NCI-H2227 (cell line): Measurements from ENCODE around the gene SLC3A2.
A peak's percentile ranks its signal among the peaks of the same experiment; 100 is the strongest.
"Not testable (repeated sequence)": the region's sequence is repeated elsewhere in the genome, so short reads cannot be mapped to it uniquely, and the experiment has no call there.

Experiments
- DNase-seq: peaks from one replicate; lab custom pipeline; 2025; ENCODE audit not compliant: unreplicated experiment; lab: John Stamatoyannopoulos, UW

Gene SLC3A2

GRCh38 chr11:62926680-62927455, 46.2 kb downstream of the SLC3A2 start:
- DNase-seq, result no peak

DNA sequence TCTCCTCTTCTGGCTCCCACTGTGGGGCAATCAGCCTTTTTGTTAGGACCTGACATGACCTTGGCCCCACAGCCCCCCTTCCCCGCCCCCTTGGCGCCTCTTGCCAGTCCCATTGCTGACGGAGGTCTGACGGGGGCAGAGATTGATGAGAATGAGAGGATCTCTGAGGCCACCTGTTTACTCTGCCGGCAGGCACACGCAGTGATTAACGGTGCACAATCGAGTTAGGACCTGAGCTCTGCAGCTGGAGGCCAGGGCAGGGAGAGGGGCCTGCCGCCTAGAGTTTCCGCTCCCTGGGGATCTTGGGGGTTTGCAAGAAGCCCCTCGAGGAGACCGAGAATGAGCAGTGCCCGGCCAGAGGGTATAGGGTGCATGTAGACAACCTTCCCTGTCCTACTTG, 47.3 kb downstream of the SLC3A2 start:
- DNase-seq, result peak; percentile 60

DNA sequence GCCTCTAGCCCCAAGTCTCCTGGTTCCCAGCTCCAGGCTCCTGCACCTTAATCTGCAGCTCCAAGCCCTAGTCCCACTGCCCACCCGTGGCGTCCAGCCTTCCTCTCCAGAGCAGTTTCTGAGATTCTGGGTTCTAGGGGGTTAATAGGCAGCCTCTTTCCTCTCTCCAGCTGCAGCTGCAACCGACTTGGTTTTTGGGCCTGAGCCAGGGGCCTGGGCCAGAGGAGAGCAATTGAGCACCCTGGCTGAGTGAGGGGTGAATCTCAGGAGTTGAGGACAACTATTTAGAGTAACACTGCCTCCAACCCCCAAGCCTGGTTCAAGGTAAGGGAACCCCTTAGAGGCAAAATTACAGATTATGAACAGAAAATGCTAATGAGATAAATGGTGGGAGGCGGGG, 49.5 kb downstream of the SLC3A2 start:
- peak; percentile 23 for DNase-seq

DNA sequence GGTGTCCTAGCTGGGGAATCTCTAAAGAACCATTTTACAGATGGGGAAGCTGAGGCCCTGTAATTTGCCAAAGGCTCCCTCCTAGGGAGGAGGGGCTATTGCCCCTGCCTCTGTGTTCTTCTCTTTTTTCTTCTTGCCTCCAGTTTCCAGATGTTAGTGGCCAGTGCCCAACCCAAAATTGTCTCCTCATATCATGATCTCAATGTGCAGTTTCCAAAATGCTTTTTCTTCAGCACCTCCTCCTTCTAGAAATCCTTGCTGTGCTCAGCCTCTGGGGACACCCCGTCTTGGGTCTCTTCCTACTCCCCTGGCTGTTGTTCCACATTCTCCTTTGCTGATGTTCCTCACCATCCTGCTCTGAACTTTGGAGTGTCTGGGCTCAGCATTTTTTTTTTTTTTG, 50.0 kb downstream of the SLC3A2 start:
- no peak for DNase-seq

- DNase-seq, result peak; percentile 30
These were observed 51.0 kb downstream of the SLC3A2 start for GRCh38 chr11:62931499-62932278.

GRCh38 chr11:62933285-62933684, 52.6 kb downstream of the SLC3A2 start:
- no peak for DNase-seq

DNA sequence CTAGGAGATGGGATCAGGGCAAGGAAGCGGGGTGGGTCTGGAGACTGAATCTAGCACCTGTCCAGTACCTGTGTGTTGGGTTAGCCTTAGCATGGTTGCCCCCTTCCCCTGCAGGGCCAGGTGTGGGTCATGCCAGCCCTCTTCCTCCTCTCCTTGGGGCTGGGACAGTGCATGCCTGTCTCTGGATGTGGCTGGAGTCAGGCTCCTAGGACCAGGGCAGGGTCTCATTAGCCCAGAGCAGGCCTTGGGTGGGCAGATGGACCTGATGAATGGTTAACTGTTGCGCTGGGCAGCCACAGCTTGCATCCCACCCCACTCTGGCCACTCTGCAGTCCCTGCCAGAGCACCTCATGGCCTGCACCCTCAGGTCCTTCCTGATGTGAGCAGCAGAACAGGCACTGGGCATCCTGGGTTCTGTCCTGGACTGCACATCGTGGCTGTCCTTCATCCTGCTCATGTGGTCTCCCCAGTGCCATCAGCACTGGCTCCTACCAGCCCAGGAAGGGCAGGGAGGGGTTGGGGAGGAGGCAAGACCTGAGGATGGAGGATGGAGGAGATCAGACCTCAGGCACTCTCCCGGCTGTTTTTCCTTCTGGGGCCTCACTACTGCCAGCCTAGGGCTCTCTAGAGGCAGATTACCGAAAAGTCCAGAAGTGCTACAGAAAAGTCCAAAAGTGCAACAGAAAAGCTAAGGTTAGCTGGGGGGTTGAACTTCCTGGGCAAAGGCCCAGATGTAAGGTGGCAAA, 53.2 kb downstream of the SLC3A2 start:
- no peak for DNase-seq

DNA sequence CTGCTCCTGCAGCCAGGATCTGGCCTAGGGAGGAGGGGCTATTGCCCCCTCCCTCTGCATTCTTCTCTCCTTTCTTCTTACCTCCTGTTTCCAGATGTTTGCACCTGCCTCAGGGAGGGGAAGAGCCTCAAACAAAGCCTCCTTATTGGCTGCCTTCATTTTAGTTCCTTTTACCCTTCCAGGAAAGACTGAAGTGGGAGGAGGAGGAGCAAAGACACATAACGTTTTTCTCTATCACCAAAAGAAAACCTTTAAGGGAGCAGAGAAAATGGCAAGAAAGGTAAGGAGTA, 53.7 kb downstream of the SLC3A2 start:
- DNase-seq, result no peak

DNA sequence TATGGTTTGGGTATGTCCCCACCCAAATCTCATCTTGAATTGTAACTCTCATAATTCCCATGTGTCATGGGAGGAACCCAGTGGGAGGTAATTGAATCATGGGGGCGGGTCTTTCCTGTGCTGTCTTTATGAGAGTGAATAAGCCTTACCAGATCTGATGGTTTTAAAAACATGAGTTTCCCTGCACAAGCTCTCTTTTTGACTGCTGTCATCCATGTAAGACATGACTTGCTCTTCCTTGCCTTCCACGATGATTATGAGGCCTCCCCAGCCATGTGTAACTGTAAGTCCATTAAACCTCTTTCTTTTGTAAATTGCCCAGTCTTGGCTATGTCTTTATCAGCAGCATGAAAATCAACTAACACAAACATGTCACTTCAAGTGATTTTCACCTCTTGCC, 56.8 kb downstream of the SLC3A2 start:
- not testable (repeated sequence) for DNase-seq
